NB4 (cell line): ENCODE measurements around the gene GRIK4.

Experiments
- CTCF ChIP-seq: IDR thresholded peaks from one replicate; pipeline ENCODE4 v1.5.1; 2012; ENCODE audit warnings: low read depth, low read length
- MAX ChIP-seq: IDR thresholded peaks from 2 replicates; pipeline ENCODE4 v1.6.1; 2011; ENCODE audit warnings: low read depth, low read length
- MYC ChIP-seq: IDR thresholded peaks from 2 replicates; pipeline ENCODE4 v1.6.1; 2011; ENCODE audit warnings: low read depth, low read length
- POLR2A ChIP-seq: IDR thresholded peaks from 2 replicates; pipeline ENCODE4 v1.6.1; 2011; ENCODE audit warnings: mild to moderate bottlenecking; ENCODE audit not compliant: insufficient read length; ENCODE audit errors: extremely low read depth

GRCh38 chr11:120499859-120500258 is 11.7 kb upstream of the GRIK4 start:
- TF ChIP-seq CTCF: no peak
- TF ChIP-seq POLR2A: no peak
- no peak for TF ChIP-seq MAX
- no peak for TF ChIP-seq MYC
